Prostate gland (tissue), 2 donors: Measurements from ENCODE around the gene SLC10A7. TPM values are rescaled to one million over a fixed set of nuclear protein-coding genes. Genes with fewer than 3 reads are reported as not detected.

Experiments
- DNase-seq: peaks from one replicate; pipeline ENCODE4 v3.0.0-alpha.2; 2019; ENCODE audit warnings: low spot score
- H3K27ac ChIP-seq, 2 donors: fragments of 200-600 bp; sonication (generic); 2 replicates each; pipeline ENCODE4 v1.5.1; 2017 to 2019
- H3K27me3 ChIP-seq: fragments of 200-600 bp; sonication (generic); replicated peaks from 2 replicates; pipeline ENCODE4 v1.5.1; 2019; ENCODE audit not compliant: insufficient read depth
- H3K36me3 ChIP-seq, 2 donors: fragments of 200-600 bp; sonication (generic); 1 replicate in 1 of 2; 2 replicates in 1 of 2; pipeline versions ENCODE4 v1.5.1 to v1.8.1; 2017 to 2019
- H3K4me1 ChIP-seq: fragments of 200-600 bp; sonication (generic); replicated peaks from 2 replicates; pipeline ENCODE4 v1.5.1; 2019
- H3K4me3 ChIP-seq, 2 donors: fragments of 200-600 bp; sonication (generic); 2 replicates each; pipeline ENCODE4 v1.5.1; 2017 to 2019
- H3K9me3 ChIP-seq: fragments of 200-600 bp; sonication (generic); 2 replicates; pipeline ENCODE4 v1.5.1; 2017
- POLR2A ChIP-seq: fragments of 450-650 bp; IDR thresholded peaks from one replicate; pipeline ENCODE4 v1.6.1; 2016; ENCODE audit warnings: antibody characterized with exemption, mild to moderate bottlenecking
- POLR2AphosphoS5 ChIP-seq: sonication (generic); formaldehyde crosslinking; IDR thresholded peaks from one replicate; pipeline ENCODE4 v1.6.1; 2017; ENCODE audit warnings: antibody characterized with exemption
- WGBS: methylation state at CpG from one replicate; pipeline ENCODE4 v1.1.5; 2018; 5-methylcytosine and 5-hydroxymethylcytosine counted together
- intact Hi-C: fragments of 100-400 bp; cut with DNase I; formaldehyde crosslinking; loops from one replicate; pipeline ENCODE4 v1.14.2; 2022
- total RNA-seq, 2 donors: library from RNA; depleted of rRNA; stranded (reverse); fragments of >200 nt; gene quantifications; one replicate each; pipeline ENCODE4 v1.1.0, GENCODE V29; 2016
- TF ChIP-seq, protein P1 (sequence below), 4 experiments: fragments of 200-600 bp in 2 of 4; fragments of 450-650 bp in 2 of 4; sonication (generic) in 2 of 4; IDR thresholded peaks; 1 replicate in 3 of 4; 2 replicates in 1 of 4; pipeline ENCODE4 v1.5.1; 2016 to 2019; ENCODE audit warnings: antibody characterized with exemption in 4 of 4, mild to moderate bottlenecking in 2 of 4, moderate library complexity in 2 of 4

The SLC10A7 gene
- total RNA-seq, 2 donors from 2014 or later: 9.9 to 11.2 TPM

DNA sequence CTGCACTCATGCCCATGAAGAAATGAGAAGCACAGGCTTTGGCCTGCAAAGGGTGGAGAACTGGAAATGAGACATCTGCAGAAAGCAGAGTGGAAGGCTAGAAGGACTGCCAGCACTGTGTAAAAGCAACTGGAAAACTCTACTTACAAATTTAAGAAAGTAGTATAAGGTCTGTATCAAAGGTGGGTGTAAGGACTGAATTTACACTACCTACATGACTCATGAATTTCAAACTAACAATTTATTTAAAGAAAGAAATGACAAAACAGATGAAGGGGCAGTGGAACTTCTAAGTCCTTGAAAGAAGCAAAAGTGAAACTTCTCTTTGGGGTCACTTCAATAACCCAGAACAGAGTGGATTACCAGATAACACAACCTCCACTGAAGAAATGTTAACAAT is 71.2 kb downstream of the SLC10A7 start:
- H3K4me1 ChIP-seq: no peaks in the 10 kb centered on the region
- TF ChIP-seq POLR2AphosphoS5 (no peak), POLR2A (no peak)
- H3K9me3 ChIP-seq: no peaks in the 10 kb centered on the region
- no peak for DNase-seq
- H3K36me3 ChIP-seq: no peaks in the 10 kb centered on the region
- no peak overlapping the region for H3K4me3 ChIP-seq
- no peak overlapping the region for H3K27ac ChIP-seq
- H3K27me3 ChIP-seq: no peaks in the 10 kb centered on the region
- intact Hi-C loops: no loop called here

DNA sequence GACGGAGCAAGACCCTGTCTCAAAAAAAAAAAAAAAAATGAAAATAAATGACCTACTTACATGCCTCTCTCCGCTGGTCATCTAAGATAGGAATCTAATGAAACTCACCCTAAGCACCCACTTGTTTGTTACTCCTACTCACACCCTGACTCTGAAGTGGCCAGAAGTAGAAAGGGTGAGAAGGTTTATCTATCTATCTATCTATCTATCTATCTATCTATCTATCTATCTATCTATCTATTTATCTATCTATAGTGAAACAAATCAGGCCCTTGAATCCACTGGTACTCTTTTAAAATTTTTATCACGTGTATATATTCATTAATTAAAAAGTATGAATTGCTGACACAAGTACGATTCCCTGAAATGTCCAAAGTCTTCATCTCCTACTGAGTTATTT is 75.2 kb downstream of the SLC10A7 start:
- intact Hi-C loops: no loop called here
- Histone ChIP-seq H3K27ac (no peak overlapping the region), H3K36me3 (peaks cover 0 to 5% of the 10 kb centered on the region in 2 donors), H3K27me3 (no peaks in the 10 kb centered on the region), H3K4me3 (no peak overlapping the region), H3K9me3 (no peaks in the 10 kb centered on the region), H3K4me1 (no peaks in the 10 kb centered on the region)
- no peak for TF ChIP-seq POLR2AphosphoS5
- no peak for TF ChIP-seq POLR2A
- TF ChIP-seq, protein P1, sequence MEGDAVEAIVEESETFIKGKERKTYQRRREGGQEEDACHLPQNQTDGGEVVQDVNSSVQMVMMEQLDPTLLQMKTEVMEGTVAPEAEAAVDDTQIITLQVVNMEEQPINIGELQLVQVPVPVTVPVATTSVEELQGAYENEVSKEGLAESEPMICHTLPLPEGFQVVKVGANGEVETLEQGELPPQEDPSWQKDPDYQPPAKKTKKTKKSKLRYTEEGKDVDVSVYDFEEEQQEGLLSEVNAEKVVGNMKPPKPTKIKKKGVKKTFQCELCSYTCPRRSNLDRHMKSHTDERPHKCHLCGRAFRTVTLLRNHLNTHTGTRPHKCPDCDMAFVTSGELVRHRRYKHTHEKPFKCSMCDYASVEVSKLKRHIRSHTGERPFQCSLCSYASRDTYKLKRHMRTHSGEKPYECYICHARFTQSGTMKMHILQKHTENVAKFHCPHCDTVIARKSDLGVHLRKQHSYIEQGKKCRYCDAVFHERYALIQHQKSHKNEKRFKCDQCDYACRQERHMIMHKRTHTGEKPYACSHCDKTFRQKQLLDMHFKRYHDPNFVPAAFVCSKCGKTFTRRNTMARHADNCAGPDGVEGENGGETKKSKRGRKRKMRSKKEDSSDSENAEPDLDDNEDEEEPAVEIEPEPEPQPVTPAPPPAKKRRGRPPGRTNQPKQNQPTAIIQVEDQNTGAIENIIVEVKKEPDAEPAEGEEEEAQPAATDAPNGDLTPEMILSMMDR (IDR thresholded peaks at IDR 0.05): no peak
- DNase-seq: no peak
- 94% methylated on average over 4 of the region's 4 CpGs for WGBS

DNA sequence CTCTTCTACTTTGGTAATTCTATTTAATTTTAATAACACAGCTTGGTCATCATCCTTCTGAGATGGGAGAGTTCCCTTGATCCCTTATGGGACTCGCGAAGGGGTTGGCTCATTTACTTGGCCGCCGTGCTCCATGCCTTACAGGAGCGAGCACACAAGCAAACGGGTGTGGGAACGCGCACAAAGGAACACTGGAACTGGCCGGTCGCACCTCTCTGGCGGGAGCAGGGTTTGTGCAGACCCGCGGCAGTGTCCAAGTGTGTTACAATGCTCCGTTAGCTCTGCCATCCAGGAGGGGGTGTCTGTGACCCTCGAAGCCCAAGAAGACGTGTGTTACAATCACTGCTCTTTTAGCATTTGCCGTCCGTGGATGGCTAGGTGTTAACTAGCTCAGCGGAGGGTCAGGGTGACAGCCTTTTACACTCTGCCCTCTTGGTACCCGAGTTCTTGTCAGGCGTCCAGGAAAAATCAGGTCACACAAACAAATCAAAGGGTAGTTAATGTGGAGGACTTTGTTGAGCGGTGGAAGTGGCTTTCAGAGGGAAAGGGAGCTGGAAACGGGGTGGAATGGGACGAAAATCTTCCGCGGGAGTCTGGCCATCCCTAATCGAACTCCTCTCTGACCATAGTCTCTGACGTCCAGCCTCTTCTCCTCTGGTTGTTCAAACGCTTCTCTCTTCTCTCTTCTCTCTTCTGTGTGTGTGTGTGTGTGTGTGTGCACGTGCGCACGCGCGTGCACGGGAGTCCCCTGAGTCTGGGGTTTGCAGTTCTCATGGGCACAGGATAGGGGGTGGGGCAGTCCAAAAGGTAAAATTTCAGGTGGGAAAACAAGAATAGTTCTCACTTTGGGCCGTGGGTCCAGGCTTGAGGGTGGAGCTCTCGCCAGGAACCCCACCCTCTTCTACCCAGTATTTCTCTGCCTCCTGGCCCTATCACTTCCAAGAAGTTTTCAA is 76.3 kb downstream of the SLC10A7 start:
- H3K9me3 ChIP-seq: no peaks in the 10 kb centered on the region
- 97% methylated on average over 37 of the region's 37 CpGs for WGBS
- no peaks in the 10 kb centered on the region for H3K27me3 ChIP-seq
- intact Hi-C loops: no loop called here
- TF ChIP-seq, protein P1 (IDR thresholded peaks at IDR 0.05): no peak
- TF ChIP-seq POLR2AphosphoS5: no peak
- TF ChIP-seq POLR2A: no peak
- H3K4me3 ChIP-seq: no peak overlapping the region
- peaks cover 0 to 5% of the 10 kb centered on the region in 2 donors for H3K36me3 ChIP-seq
- H3K27ac ChIP-seq: no peak overlapping the region
- no peak for DNase-seq
- no peaks in the 10 kb centered on the region for H3K4me1 ChIP-seq

DNA sequence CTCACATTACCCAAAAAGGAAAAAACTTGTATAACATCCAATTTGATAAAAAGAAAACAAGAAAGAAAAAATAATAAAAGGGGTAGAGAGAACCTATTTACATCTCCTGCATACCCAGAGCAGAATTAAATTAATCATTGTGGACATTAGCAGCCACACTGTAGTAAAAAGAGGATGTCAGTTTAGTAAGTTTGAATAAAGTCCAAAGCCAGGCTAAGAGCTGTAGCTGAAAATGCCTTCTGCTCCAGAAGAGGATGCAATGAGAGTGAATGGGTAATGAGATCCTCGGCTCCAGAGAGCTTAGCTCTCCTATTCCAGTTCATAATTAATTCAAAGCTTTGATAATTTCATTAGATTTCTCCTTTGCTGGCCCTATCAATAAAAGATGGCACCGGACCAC is 78.2 kb downstream of the SLC10A7 start:
- 88% methylated on average over 2 of the region's 2 CpGs for WGBS
- peaks cover 0 to 5% of the 10 kb centered on the region in 2 donors for H3K36me3 ChIP-seq
- H3K27me3 ChIP-seq: no peaks in the 10 kb centered on the region
- intact Hi-C loops: no loop called here
- no peaks in the 10 kb centered on the region for H3K9me3 ChIP-seq
- TF ChIP-seq POLR2A (no peak), POLR2AphosphoS5 (no peak)
- TF ChIP-seq, protein P1 (IDR thresholded peaks at IDR 0.05): no peak
- no peak for DNase-seq
- no peak overlapping the region for H3K27ac ChIP-seq
- H3K4me3 ChIP-seq: no peak overlapping the region
- no peaks in the 10 kb centered on the region for H3K4me1 ChIP-seq

DNA sequence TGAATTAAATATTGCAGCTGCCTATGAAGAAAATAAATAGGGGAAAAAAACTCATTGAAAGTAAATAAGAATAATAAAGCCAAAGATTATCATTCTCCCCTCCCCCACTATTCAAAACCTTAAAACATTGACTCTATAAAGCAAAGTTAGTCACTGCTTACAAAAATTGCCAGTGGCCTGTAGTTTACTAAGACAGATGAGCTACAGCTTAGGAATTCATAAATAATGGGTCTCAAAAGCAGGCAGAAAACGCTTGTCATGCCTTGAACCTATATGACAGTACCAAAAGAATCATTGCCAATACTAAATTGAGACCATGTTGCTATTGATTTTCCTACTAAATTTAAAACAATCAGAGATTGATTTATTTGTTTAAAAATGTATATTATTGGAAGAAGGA is 78.9 kb downstream of the SLC10A7 start:
- Histone ChIP-seq H3K4me3 (no peak overlapping the region), H3K27me3 (no peaks in the 10 kb centered on the region), H3K27ac (no peak overlapping the region), H3K4me1 (no peaks in the 10 kb centered on the region), H3K9me3 (no peaks in the 10 kb centered on the region), H3K36me3 (peaks cover 0 to 5% of the 10 kb centered on the region in 2 donors)
- intact Hi-C loops: no loop called here
- DNase-seq: no peak
- TF ChIP-seq POLR2A (no peak), POLR2AphosphoS5 (no peak)
- TF ChIP-seq, protein P1 (IDR thresholded peaks at IDR 0.05): no peak
- WGBS: 78% methylated on average over 1 of the region's 1 CpG
